GM12878 (cell line): ENCODE measurements around the gene PACS2.

Experiments used
- PAX5 ChIP-seq: IDR thresholded peaks from 2 replicates; pipeline ENCODE4 v1.6.1; 2011; ENCODE audit warnings: low read depth, low read length, borderline replicate concordance
- YY1 ChIP-seq: IDR thresholded peaks from 2 replicates; pipeline ENCODE4 v1.6.1; 2011; ENCODE audit warnings: low read depth, mild to moderate bottlenecking, low read length
- ZNF217 ChIP-seq: fragments of 450-650 bp; IDR thresholded peaks from 2 replicates; pipeline ENCODE4 v1.6.1; 2017; ENCODE audit warnings: antibody characterized with exemption, mild to moderate bottlenecking
- TF ChIP-seq, protein P1 (sequence below), 3 experiments: IDR thresholded peaks in 2 of 3; conservative IDR thresholded peaks in 1 of 3; 2 replicates each; pipeline ENCODE4 v1.5.1; 2011; ENCODE audit warnings: low read depth in 3 of 3, low read length in 3 of 3, mild to moderate bottlenecking in 3 of 3, control low read depth in 2 of 3, moderate library complexity in 2 of 3, inconsistent platforms in 1 of 3, mixed read lengths in 1 of 3; ENCODE audit not compliant: control insufficient read depth in 2 of 3, insufficient read depth in 1 of 3; ENCODE audit errors: extremely low read depth in 1 of 3

DNA sequence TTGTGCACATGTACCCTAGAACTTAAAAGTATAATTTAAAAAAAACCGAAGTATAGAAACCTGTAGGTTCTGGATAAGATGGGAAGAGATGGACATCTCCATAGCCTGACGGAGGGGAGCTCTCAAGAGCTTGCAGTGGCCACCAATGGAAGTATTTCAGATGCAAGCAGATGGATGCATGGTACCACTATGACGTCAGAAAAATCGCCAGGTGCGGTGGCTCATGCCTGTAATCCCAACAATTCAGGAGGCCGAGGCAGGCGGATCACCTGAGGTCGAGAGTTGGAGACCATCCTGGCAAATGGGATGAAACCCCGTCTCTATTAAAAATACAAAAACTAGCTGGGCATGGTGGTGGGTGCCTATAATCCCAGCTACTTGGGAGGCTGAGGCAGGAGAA is 87.2 kb downstream of the PACS2 start:
- TF ChIP-seq ZNF217 = no peak
- no peak for TF ChIP-seq PAX5
- no peak for TF ChIP-seq YY1
- TF ChIP-seq, protein P1, sequence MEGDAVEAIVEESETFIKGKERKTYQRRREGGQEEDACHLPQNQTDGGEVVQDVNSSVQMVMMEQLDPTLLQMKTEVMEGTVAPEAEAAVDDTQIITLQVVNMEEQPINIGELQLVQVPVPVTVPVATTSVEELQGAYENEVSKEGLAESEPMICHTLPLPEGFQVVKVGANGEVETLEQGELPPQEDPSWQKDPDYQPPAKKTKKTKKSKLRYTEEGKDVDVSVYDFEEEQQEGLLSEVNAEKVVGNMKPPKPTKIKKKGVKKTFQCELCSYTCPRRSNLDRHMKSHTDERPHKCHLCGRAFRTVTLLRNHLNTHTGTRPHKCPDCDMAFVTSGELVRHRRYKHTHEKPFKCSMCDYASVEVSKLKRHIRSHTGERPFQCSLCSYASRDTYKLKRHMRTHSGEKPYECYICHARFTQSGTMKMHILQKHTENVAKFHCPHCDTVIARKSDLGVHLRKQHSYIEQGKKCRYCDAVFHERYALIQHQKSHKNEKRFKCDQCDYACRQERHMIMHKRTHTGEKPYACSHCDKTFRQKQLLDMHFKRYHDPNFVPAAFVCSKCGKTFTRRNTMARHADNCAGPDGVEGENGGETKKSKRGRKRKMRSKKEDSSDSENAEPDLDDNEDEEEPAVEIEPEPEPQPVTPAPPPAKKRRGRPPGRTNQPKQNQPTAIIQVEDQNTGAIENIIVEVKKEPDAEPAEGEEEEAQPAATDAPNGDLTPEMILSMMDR (IDR thresholded peaks at IDR 0.05 in 2 of 3, conservative IDR thresholded peaks at IDR 0.05 in 1 of 3; ENCODE audit: control insufficient read depth in 2 of 3, extremely low read depth in 1 of 3, insufficient read depth in 1 of 3, low read depth in 3 of 3, low read length in 3 of 3) = no peak
